Stimulated activated CD4-positive, alpha-beta T cell treated with anti-CD3 and anti-CD28 coated beads, TNF-alpha, amount 100 ng/mL, for 4 hours (primary cell): ENCODE measurements around the gene UTF1.
"Not testable (repeated sequence)": the region's sequence is repeated elsewhere in the genome, so short reads cannot be mapped to it uniquely, and the experiment has no call there.

ENCODE experiments used
- DNase-seq, 3 experiments: peaks; one replicate each; pipeline ENCODE4 v3.0.0-alpha.2; 2020; ENCODE audit warnings: low read depth in 3 of 3

UTF1 gene

DNA sequence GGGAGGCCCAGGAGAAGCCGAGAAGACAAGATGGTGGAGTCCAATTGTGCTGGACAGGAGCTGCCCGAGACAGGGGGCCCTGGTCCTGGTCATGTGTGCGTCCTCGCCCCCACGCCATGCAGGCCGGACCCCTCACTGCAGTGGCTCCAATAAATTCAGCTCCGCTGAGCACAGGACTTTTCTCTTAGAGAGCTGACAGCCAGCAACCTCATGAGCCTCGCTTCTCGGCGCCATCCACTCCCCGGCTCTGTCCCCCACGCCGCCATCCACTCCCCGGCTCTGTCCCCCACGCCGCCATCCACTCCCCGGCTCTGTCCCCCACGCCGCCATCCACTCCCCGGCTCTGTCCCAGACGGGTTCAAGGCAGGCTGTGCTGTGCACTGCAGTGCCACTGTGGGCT is 2.8 kb upstream of the UTF1 start:
- DNase-seq: no peak

DNA sequence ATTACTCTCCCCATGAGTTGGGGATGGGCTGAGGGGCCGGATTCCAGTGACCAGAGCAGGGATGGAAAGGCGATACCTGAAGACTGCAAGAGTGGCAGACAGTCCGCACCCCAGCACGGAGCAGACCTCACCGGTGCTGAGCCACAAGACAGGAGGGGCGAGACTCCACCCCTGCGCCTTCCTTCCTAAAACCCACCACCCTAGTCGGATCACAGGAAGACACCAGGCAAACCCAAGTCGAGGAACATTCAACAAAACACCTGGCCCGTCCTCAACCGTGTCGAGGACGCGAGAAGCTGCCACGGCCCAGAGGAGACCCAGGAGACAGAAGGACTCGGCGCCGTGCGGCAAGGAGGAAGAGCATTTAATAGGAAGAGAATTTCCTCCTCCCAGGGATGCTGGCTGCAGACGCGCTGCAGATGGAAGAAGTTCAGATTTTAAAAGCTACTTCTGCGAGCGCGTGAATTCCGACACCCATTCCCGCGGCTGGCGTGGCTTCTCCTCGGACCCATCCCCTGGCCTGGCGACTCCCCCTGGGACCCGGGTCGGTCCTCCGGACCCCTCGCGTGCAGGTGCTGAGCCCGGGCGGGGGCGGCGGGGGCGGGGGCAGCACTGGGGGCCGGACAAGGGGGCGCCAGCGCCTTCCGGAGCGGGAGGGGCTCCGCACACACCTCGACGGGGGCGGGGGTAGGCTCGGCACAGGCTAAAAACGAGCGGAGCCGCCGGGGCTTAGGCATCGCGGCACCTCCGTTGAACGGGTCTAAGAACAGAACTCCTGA is 563 bp upstream of the UTF1 start:
- DNase-seq: no peak

DNA sequence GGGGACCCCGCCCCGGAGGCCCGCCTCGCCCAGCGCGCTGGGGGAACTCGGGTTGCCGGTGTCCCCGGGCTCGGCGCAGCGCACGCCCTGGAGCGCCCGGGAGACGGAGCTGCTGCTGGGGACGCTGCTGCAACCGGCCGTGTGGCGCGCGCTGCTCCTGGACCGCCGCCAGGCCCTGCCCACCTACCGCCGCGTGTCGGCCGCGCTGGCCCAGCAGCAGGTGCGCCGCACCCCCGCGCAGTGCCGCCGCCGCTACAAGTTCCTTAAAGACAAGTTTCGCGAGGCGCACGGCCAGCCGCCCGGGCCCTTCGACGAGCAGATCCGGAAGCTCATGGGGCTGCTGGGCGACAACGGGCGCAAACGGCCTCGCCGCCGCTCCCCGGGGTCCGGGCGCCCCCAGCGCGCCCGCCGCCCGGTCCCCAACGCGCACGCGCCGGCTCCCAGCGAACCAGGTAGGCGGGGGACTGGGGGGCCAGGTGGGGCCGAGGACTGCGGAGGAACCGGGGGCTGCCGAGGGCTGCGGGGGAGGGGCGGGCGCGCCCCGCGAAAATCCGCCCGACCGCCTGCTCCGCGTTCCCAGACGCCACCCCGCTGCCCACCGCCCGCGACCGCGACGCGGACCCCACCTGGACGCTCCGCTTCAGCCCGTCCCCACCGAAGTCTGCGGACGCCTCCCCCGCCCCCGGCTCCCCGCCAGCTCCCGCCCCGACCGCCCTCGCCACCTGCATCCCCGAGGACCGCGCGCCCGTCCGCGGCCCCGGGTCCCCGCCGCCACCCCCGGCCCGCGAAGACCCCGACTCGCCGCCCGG is 574 bp downstream of the UTF1 start:
- DNase-seq: no peak

DNA sequence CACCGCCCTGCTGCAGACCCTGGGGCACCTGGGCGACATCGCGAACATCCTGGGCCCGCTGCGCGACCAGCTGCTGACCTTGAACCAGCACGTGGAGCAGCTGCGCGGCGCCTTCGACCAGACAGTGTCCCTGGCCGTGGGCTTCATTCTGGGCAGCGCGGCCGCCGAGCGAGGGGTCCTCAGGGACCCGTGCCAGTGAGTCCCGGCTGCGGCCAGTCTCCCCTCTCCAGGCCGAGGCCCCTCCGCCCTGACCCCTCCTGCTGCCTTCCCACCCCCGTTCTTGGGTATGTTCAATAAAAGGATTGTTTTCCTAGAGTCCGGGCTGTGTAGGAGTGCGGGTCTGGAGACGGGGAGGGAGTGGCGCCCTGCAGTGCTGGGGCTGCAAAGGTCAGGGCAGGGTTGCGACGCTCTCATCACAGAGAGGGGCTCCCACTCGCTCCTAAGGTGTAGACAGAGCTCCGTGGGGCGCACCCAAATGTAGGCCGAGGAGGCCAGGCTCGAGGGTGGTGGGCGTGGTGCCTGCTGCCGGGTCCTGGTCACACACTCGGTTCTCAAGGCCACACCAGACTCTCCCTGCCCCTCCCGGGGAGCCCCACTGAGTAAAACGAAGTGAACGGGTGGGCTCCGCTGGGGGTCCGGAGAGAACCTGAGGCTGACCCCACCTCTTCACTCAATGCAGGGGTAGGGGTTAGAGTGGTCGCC is 1.4 kb downstream of the UTF1 start:
- no peak for DNase-seq

DNA sequence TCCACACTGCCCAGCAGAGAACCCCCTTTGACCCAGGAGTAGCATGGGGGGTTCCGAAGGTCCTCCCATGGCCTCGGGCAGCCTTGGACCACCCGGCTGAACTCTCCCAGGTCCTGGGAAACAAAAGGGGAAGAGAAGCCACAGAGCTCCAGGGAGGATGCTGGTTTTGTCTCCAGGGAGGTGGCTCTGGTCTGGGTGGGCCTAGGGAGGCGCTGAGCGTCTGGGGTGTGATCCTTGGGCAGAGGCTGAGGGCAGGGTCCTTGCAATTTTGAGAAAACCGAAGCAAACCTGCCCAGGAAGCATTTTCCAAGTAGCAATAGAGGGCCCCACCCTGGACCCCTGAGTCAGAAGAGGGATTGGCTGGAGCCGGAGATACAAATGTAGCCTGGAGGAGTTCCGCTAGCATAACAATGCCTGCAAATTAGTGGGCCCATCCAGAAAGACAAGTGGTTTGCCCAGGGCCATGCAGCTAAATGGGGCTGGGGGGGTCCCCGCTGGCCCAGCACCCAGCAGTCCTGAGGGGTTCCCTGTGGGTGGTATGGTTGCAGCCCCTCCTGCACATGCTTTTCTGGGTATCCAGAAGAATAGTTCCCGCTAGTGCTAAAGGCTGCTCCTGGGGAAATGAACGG is 2.0 kb downstream of the UTF1 start:
- no peak for DNase-seq

DNA sequence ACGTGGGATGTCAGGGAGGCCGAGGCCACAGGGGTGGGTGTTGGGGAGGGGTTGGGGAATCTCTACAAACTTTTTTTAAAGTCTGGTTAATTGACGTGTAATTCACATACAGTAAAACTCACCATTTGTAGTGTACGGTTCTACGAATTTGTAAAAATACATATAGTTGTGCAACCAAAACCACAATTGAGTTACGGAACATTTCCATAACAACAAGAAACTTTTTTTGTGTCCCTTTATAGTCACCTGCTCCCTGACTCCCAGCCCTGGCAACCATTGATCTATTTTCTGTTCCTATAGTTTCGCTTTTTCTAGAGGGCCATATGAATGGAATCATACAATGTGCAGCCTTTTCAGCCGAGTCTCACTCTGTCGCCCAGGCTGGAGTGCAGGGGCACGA is 4.8 kb downstream of the UTF1 start:
- DNase-seq: not testable (repeated sequence)

DNA sequence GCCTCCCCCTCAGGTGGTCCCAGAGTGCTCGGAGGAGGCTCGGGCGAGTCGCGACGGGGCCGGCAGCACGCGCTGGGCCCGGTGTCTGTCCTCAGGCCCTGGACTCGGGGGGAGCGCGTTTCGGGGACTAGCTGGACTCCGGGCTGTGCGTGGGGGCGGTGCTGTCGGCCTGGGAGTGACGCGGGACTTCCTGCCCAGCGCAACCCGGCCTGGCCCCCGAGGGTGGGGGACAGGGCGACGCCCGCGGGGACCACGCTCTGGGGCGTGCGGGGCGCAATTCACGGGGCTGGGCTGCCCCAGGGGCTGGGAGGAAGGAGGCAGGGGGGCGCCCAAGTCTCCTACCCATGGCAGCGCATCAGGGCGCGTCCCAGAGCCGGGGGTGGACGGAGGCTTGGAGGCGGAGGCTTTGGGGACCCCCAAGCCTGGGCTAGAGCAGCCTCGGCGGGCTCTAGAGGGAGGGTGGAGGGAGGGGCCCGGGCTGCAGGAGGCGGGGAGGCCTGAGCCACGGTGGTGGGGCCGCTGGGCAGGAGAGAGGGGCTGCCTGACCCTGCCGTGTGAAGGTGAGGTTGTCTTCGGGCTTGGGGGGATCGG is 5.3 kb downstream of the UTF1 start:
- no peak for DNase-seq

DNA sequence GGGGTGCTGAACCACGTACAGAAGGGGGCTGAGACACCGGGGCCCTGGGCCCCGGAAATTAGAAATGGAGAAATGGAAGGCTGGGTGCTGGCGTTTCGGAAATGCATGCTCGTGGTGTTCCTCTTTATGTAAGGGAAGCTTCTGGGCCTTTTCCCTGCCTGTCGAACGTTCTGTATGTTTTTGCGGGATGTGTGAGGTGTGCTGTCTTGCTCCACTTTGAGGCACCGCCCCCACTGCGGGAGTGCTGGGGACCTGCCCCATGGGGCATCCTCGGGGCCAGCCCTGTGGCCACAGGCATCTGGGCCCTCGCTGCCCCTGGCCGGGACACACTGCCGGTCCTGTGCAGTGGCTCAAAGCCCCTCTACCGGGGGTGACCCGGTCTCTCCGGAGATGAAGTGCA is 5.9 kb downstream of the UTF1 start:
- no peak for DNase-seq

DNA sequence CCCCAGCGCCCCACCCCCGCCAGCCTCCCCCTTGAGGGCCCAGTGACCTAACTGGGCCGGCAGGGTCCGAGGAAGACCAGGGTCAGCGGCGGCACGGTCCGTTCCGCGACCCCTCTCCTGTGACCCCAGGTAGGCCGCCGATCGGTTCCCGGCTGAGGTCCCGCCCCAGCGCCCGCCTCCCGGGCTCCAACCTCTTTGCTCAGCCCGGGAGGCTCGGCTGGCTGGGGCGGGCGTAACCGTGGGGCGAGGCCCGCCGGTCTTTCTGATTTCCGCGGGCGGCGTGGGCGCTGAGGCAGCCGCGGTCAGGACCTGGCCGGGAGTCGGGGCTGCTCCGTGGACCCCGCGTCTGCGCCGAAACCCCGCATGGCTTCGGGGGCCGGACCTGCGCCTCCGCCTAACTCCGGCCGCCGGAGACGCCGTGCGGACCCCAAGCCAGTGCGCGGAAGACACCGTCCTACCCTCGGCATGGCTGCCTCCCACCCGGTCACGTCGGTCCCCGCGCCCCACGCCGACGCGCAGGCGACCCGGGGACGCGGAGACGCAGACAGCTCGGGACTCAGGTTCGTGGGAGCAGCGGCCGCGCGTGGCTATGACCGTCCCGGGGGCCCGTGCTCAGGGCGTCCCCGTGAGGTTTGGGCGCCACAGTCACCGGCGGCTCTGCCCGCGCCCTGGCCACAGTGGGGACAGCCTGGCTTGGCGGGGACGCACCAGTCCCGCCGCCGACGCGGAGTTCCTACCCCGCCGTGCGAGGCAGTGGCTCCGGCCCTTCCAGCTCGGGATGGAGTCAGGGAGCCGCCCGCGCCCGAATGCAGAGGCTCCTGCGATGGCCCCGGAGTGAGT is 6.6 kb downstream of the UTF1 start:
- DNase-seq: no peak

DNA sequence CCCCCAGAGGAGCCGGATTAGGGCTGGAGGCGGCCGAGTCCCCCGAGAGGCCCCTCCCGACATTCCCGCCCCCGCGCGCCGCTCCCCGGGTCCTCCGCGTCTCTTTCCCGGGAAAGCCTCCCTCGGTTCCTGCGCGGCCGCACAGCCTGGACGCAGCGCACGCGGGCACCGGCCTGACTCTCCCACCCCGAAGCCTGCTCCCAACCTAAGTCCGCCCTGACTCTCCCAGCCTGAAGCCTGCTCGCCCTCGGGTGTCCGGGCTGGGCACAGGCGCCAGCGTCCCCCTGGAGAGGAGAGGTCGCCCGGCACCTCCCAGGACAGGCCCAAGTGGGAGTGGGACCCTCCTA is 7.2 kb downstream of the UTF1 start:
- DNase-seq: no peak

DNA sequence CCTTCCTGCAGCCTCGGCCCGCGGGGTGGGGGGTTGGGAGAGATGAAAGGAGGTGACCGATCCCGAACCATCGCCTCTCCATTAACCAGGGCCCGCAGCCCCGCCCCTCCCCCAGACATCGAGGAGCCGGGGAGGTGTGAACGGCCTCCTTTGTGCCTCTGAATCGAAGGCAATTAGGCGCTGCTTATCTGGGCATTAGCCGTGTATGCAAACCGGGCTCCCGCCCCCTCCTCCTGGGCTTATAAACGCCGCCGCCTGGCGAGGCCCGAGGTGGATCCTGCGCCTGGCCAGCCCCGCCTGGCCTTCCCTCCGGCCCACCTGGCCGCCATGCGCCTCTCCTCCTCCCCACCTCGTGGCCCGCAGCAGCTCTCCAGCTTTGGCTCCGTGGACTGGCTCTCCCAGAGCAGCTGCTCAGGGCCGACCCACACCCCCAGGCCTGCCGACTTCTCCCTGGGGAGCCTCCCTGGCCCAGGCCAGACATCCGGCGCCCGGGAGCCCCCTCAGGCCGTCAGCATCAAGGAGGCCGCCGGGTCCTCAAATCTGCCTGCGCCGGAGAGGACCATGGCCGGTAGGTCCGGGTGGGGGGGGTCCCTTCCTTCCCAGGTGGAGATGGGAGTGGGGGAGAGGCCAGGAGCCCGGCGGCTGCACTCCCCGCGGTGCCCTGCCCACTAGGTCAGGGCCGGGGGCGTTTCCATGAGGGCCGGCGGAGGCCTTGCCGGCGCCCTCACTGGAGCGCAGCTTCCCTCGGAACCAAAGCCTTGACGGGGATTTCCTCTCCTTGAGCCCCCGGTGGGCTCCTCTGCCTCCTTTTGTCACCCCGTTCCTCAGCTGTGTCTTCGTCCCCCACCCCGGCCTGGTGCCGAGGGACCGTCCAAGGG is 7.8 kb downstream of the UTF1 start, which contains the start of gene VENTX:
Gene VENTX (plus strand): TSS at position 268 of the 878 bp plus-strand sequence. CDS start 60 bp downstream, at position 328.
- no peak for DNase-seq

DNA sequence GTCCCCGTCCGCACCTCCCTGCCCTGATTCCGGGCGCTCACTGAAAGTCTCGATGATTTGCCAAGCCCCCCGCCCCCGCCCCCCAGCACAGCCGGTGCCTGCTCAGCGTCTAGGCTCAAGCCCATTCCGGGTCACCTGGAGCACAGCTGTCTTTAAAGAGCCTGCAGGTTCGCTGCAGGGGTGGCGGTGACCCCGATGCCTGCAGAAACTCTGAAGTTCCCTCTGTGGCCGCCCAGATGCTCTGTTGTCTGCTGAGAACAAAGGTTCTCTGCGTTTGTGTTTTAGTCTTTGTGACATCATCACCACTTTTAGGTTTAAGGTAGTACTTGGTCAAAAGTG is 8.4 kb downstream of the UTF1 start:
- no peak for DNase-seq

DNA sequence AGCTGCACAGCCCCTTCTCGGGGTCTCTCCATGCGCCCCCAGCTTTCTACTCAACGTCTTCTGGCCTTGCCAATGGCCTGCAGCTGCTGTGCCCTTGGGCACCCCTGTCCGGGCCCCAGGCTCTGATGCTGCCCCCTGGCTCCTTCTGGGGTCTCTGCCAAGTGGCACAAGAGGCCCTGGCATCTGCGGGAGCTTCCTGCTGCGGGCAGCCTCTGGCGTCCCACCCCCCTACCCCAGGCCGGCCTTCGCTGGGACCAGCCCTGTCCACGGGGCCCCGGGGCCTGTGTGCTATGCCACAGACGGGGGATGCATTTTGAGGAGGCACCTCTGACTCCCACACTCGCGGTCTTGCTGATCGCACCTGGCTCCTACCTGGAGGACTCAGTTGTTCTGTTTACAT is 10.0 kb downstream of the UTF1 start:
- DNase-seq: no peak

DNA sequence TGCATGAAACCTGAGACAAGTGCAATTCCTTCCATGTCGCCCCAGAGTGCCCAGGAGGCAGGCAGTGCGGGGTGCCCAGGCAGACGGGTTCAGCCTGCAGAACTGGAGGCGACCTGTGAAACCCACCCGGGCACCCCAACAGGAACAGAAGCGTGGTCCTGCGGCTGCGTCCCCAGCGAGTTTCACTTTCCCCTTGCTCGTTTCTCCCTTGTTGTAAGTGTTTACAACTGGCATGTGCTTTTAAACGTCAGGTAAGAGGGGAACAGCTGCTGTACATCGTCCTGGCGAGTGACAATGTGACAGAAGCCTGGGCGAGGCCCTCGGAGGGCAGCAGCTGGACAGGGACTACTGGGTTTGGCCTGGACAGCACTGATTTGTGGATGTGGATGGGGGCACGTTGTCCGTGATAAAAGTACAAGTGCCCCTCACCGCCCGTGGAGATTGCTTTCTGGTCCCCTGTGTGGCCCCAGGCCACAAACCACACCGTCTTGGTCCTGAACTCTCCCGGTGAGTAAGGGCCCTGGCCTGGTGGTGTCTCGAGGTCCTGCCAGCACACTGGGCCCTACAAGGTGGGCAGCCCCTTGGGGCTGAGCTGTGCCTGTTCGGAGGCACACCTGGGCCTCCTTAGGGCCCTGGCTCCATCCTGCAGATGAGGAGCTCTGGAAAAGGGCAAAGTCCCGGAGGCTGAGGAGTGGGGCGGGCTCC is 11.6 kb downstream of the UTF1 start:
- no peak for DNase-seq

DNA sequence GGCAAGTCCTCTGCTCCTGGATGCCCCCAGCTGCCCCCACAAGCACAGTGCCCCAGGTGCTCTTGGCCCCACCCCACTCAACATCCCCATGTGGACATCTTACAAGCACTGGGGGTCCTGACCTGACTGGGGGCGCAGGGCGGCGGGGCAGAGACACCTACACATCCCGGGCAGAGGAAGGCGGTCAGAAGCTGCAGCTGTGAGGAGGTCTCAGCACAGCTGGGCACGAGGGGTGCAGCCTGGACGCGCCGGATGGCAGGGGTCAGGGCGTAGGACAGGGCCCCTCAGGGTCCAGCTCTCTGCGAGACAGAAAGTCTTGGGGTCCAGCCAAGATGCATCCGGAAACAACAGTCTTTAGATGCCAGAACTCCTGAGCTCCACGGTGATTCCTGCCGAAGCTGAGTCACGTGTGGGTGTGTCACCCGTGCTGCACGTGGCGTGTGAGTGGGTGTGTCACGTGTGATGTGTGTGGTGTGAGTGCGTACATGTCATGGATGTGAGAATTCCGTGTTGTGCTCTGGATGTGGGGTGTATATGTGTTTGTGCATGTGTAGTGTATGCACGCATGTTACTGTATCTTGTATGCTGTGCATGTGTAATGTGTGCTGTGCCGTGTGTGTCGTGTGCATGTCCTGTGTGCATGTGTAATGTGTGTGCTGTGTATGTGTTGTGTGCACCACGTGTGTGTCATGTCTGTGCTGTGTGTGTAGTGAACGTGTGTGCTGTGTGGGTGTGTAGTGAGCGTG is 12.8 kb downstream of the UTF1 start:
- DNase-seq: no peak

DNA sequence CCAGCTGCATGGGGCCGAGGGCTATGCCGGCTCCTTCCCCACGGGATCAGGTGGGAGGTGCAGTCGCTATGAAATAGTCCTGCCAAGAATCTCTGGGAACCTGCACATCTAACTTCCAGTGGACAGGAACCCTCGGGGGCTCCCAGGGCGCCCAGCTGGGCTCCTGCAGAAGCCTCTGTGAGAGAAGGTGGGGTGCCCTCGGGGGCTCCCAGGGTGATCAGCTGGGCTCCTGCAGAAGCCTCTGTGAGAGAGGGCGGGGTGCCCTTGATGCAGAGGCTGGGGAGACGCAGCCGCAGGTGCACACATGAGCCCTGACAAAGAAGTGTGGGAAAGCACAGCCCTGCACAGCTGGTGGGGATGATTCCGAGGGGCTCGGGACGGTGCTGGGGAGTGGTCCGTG is 13.6 kb downstream of the UTF1 start:
- DNase-seq: no peak

DNA sequence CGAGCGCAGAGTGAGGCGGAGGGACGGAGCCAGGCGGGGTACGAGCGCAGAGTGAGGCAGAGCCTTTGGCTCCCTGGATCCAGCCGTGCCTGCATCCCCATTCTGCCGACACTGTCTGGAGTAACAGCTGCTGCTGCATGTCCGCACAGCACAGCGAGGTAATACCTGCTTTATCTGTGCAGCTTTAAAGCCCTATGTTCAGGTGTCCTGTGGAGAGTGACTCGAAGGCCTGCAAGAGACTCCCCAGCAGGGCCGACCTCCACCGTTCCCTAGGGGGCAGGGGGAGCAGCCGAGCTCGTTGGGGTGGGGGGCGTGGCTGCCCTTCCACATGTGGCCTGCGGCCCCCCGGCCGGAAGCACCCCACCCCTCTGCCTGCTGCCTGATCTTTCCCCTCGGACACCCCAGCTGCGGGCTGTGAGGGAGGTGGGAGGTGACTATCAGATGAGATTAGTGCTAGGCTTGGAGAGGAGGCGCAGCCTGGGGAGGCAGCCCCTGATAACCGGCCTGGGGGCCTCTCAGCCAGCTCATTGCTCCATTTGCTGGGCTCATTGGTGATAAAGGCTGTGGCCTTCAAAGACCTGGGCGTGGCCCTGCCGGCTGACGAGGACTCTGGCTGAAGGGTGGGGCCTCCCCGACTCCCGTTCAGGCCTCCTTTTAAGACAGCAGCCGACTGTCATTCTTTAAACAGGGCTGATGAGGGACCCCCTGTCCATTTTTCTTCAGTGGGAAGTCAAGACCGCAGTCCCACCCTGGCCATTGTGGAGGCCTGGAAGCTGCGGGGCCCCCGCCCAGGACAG is 15.6 kb downstream of the UTF1 start:
- no peak for DNase-seq

DNA sequence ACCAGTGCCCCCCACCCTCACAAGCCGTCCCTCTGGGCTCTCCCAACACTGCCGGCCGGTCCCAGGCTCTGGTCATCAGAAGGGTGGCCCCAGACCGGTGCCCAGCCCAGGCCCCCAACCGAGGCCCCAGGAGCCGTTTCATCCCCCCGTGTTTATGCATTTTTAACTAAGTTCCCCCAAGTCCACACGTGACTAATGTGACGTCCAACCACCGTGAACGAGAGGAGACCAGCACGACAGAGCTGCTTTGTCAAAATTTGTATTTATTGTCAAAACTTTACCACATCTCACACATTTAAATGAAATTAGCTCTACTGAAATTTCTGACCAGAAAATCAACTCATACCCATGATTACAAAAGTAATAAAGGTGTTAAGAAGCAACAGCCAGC is 16.2 kb downstream of the UTF1 start:
- no peak for DNase-seq
